Epithelial cell of proximal tubule (primary cell): Measurements from ENCODE around the gene GCC1. TPM values are rescaled to one million over a fixed set of nuclear protein-coding genes. Genes with fewer than 3 reads are reported as not detected.

ENCODE experiments used
- DNase-seq: peaks from one replicate; pipeline ENCODE4 v3.0.0-alpha.2; 2011; ENCODE audit warnings: low read depth
- H3K4me3 ChIP-seq: 2 replicates; pipeline ENCODE4 v1.5.1; 2011; ENCODE audit warnings: low read depth, mild to moderate bottlenecking, low read length
- total RNA-seq: library from RNA; depleted of rRNA; stranded (reverse); fragments of >200 nt; gene quantifications from 2 replicates; pipeline ENCODE4 v1.2.3, GENCODE V29; 2015
- TF ChIP-seq, protein P1 (sequence below): conservative IDR thresholded peaks from 2 replicates; pipeline ENCODE4 v1.5.1; 2012; ENCODE audit warnings: low read depth, mild to moderate bottlenecking, low read length

The GCC1 gene
- total RNA-seq, 1 donor from 2014 or later, result 13.9 TPM

GRCh38 chr7:127620406-127621233 lies 35.2 kb upstream of the GCC1 start:
- H3K4me3 ChIP-seq, result no peak overlapping the region
- no peak for DNase-seq
- TF ChIP-seq, protein P1, sequence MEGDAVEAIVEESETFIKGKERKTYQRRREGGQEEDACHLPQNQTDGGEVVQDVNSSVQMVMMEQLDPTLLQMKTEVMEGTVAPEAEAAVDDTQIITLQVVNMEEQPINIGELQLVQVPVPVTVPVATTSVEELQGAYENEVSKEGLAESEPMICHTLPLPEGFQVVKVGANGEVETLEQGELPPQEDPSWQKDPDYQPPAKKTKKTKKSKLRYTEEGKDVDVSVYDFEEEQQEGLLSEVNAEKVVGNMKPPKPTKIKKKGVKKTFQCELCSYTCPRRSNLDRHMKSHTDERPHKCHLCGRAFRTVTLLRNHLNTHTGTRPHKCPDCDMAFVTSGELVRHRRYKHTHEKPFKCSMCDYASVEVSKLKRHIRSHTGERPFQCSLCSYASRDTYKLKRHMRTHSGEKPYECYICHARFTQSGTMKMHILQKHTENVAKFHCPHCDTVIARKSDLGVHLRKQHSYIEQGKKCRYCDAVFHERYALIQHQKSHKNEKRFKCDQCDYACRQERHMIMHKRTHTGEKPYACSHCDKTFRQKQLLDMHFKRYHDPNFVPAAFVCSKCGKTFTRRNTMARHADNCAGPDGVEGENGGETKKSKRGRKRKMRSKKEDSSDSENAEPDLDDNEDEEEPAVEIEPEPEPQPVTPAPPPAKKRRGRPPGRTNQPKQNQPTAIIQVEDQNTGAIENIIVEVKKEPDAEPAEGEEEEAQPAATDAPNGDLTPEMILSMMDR, result no peak

- TF ChIP-seq, protein P1, result no peak
- H3K4me3 ChIP-seq, result no peak overlapping the region
- DNase-seq, result no peak
Measured at GRCh38 chr7:127619681-127620405, 34.4 kb upstream of the GCC1 start.

DNA sequence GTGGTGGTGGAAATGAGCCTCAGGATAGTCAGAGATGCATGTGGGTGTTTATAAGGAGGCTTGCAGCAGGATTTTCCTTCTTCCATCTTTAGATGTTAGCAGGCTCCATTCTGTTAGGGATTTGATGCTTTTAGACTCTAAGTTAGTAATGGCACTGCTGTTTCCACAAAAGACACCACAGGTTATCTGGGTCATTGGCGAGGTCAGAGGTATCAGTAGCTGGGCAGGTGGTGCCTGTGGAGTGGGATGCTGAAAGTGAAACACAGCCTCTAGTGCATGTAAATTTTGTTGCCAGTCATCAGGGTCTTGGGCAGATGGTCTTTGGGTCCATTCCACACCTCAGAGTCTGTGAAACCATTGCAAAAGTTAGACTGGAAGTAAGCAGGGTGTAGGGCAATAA lies 33.4 kb upstream of the GCC1 start:
- H3K4me3 ChIP-seq, result no peak overlapping the region
- DNase-seq, result no peak
- TF ChIP-seq, protein P1, result no peak

DNA sequence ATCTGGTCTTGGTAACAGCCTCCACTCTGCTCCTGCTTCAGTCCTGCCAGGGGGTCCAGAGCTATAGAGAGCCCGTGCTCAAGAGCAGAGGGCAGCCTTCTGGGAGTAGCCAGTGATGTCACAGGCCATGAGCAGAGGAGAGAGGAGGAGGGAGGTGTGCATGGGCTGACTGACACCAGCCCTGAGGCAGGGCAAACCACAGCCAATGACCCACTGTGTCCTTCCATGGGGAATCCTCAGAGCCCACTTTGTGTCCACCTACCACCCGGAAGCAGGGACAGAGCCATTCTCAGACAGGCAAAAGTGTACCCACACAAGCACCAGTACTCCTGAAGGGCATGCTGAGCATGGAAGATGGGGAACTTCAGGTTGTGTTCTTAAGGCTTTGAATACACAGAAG lies 32.6 kb upstream of the GCC1 start, which contains the start of gene PAX4:
Gene PAX4 (minus strand): TSS at position 101 of the 400 bp plus-strand sequence. CDS start 2,214 bp downstream, outside the sequence.
- TF ChIP-seq, protein P1, result no peak
- DNase-seq, result no peak
- H3K4me3 ChIP-seq, result no peak within 1 kb of the TSS

GRCh38 chr7:127616724-127617123 lies 31.3 kb upstream of the GCC1 start:
- no peak for DNase-seq
- TF ChIP-seq, protein P1, result no peak
- H3K4me3 ChIP-seq, result no peak overlapping the region

DNA sequence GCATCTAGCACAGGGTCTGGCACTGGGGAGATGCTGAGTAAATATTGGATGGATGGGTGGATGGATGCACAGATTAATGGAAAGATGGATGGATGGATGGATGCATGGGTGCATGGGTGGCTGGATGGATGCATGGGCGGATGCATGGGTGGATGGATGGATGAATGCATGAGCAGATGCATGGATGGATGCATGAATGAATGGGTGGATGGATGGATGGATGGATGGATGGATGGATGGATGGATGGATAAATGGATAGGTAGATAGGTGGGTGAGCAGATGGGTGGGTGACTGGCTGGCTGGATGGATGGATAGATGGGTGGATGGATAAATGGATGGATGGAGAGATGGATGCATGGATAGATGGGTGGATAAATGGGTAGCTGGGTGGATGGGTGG lies 26.9 kb upstream of the GCC1 start:
- TF ChIP-seq, protein P1, result no peak

More for the DNA sequence above, 26.9 kb upstream of the GCC1 start:
- no peak overlapping the region for H3K4me3 ChIP-seq
- DNase-seq, result no peak
